GM18505 (cell line): Measurements from ENCODE around the gene XRN1.
A peak's percentile ranks its signal among the peaks of the same experiment; 100 is the strongest.
"Not testable (repeated sequence)": the region's sequence is repeated elsewhere in the genome, so short reads cannot be mapped to it uniquely, and the experiment has no call there.

Experiments used
- ATAC-seq: cut with Tn5 transposase; IDR thresholded peaks from one replicate; pipeline ENCODE4 v1.9.1; 2021; ENCODE audit not compliant: unreplicated experiment
- POLR2A ChIP-seq: IDR thresholded peaks from 4 replicates; pipeline ENCODE4 v1.6.1; 2011; ENCODE audit warnings: borderline replicate concordance; ENCODE audit not compliant: insufficient read depth, insufficient read length; ENCODE audit errors: extremely low read depth

XRN1 gene

GRCh38 chr3:142394921-142395622 lies 52.8 kb downstream of the XRN1 start:
- no peak for ATAC-seq

GRCh38 chr3:142385078-142385477 lies 62.8 kb downstream of the XRN1 start:
- no peak for ATAC-seq
- no peak for TF ChIP-seq POLR2A

More at GRCh38 chr3:142394921-142395622, 52.8 kb downstream of the XRN1 start:
- TF ChIP-seq POLR2A: no peak

- no peak for TF ChIP-seq POLR2A
- ATAC-seq: no peak
Measured at GRCh38 chr3:142374687-142375086, 73.2 kb downstream of the XRN1 start.

- ATAC-seq: not testable (repeated sequence)
Measured at GRCh38 chr3:142369576-142369975, 78.3 kb downstream of the XRN1 start.

GRCh38 chr3:142366434-142366833 lies 81.4 kb downstream of the XRN1 start:
- no peak for ATAC-seq
- TF ChIP-seq POLR2A: no peak

- no peak for ATAC-seq
- no peak for TF ChIP-seq POLR2A
Measured at GRCh38 chr3:142363936-142364467, 83.8 kb downstream of the XRN1 start.

- ATAC-seq: not testable (repeated sequence)
Measured at GRCh38 chr3:142363433-142363832, 84.4 kb downstream of the XRN1 start.

- no peak for ATAC-seq
- no peak for TF ChIP-seq POLR2A
Measured at GRCh38 chr3:142359367-142359766, 88.5 kb downstream of the XRN1 start.

GRCh38 chr3:142356818-142357217 lies 91.0 kb downstream of the XRN1 start:
- ATAC-seq: peak; percentile 52
- TF ChIP-seq POLR2A: no peak

GRCh38 chr3:142355692-142356091 lies 92.1 kb downstream of the XRN1 start:
- no peak for TF ChIP-seq POLR2A
- ATAC-seq: peak; percentile 54

- TF ChIP-seq POLR2A: no peak
- ATAC-seq: no peak
Measured at GRCh38 chr3:142354076-142354475, 93.8 kb downstream of the XRN1 start.

- ATAC-seq: no peak
Measured at GRCh38 chr3:142353571-142353970, 94.3 kb downstream of the XRN1 start.

GRCh38 chr3:142352698-142353097 lies 95.1 kb downstream of the XRN1 start:
- not testable (repeated sequence) for ATAC-seq

More at GRCh38 chr3:142353571-142353970, 94.3 kb downstream of the XRN1 start:
- TF ChIP-seq POLR2A: no peak

GRCh38 chr3:142348460-142348859 lies 99.4 kb downstream of the XRN1 start:
- no peak for ATAC-seq
- TF ChIP-seq POLR2A: no peak

- no peak for ATAC-seq
- no peak for TF ChIP-seq POLR2A
Measured at GRCh38 chr3:142337994-142338393, 109.8 kb downstream of the XRN1 start.
